Limb (tissue), 2 donors: ENCODE results near the gene EXO1.
"Not testable (repeated sequence)": the region's sequence is repeated elsewhere in the genome, so short reads cannot be mapped to it uniquely, and the experiment has no call there.

Experiments
- DNase-seq, 2 donors: peaks; one replicate each; pipeline ENCODE4 v3.0.0-alpha.2; 2016; ENCODE audit errors: extremely low spot score in 2 of 2

The EXO1 gene

DNA sequence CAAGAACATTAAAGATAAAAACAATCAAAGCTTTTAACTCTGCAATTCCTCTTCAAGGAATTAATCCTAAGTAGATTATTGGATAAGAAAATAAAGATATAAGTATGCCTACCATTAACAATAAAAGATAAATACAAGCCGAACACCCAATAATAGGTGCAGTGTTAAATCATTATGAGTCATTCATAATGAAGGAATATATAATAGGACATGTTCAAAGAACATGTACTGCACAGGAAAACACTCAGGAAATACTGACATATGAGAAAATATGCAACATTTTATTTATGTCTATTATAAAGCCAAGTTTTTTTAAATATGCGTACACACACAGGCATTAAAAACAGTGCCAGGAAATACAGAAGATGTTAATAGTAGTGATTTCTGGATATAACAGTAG, 11.1 kb upstream of the EXO1 start:
- no peak for DNase-seq

DNA sequence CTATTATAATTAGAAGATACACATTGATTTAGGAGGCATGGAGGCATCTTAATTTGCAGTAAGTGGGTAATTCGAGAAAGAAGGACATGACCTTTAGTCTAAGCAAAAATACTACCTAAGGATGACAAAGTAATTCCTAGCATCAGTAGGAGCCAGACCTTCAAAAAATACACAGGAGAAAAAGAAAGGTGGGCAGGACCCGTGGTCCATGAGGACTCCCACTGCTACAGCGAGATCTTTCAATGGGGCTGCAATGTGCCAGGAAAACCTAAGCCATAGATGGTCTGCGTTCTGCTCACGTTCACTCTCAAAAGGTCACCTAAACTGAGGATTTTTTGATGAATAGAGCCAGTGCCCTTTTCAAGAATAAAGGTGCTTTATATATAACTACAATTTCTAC, 10.6 kb upstream of the EXO1 start:
- no peak for DNase-seq

DNA sequence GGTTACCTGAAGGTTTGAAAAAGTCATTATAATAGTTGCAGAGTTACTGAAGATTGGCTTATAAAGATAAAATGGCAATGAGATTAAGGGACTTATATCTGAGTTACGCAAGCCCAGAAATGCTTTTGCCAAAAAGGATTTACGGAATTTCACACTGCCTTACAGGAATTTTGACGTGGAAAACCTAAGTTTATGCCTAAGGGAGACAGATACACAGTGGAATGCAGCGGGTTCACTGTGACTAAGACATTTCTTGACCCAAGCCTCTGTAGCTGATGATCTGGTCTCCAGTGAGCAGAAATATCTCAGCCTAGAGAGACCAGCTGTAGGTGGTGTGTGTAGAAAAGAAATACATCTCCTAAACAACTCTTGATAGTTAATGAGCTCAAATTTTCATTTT, 10.1 kb upstream of the EXO1 start:
- no peak for DNase-seq

- no peak for DNase-seq
These were observed 9.1 kb upstream of the EXO1 start for GRCh38 chr1:241838897-241839296.

- DNase-seq: no peak
These were observed 8.5 kb upstream of the EXO1 start for GRCh38 chr1:241839369-241839979.

GRCh38 chr1:241840164-241840563, 7.8 kb upstream of the EXO1 start:
- DNase-seq: no peak

- DNase-seq: no peak
These were observed 6.3 kb upstream of the EXO1 start for GRCh38 chr1:241841691-241842090.

GRCh38 chr1:241842565-241842964, 5.4 kb upstream of the EXO1 start:
- no peak for DNase-seq

DNA sequence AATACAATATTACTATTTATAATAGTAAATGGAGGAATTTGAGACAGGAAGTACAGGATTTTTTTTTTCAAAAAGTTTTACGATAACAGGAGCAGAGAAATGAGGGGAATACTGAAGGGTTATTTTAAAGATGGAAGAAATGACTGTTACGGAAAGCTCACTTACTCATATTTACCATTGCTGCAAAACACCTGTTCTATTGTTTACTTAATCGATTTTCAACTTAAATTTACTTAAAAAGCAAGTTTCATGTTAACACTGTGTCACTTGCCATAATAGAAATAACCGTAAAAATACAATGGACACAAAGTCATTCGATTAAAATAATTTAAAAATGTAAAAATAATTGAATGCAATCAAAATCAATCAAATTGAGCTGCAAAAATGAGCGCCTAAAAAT, 3.4 kb upstream of the EXO1 start:
- DNase-seq: no peak

GRCh38 chr1:241846375-241846774, 1.6 kb upstream of the EXO1 start:
- DNase-seq: no peak

GRCh38 chr1:241846862-241847539, 1.0 kb upstream of the EXO1 start:
- DNase-seq: no peak

DNA sequence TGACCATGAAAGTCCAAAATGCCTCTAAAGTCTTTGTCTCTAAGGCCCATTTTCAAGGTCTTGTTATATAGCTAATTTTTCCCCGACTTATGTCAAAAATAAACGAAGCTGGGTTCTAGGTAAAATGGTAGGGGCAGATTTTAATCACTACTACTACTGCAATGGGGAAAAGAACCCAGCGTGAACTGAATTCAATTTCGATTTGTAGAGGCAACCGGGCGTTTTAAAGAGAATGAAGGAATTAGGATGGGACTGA, 536 bp upstream of the EXO1 start:
- DNase-seq: no peak

GRCh38 chr1:241848686-241849344, 811 bp downstream of the EXO1 start:
- DNase-seq: no peak

- no peak for DNase-seq
These were observed 1.3 kb downstream of the EXO1 start for GRCh38 chr1:241849345-241849695.

DNA sequence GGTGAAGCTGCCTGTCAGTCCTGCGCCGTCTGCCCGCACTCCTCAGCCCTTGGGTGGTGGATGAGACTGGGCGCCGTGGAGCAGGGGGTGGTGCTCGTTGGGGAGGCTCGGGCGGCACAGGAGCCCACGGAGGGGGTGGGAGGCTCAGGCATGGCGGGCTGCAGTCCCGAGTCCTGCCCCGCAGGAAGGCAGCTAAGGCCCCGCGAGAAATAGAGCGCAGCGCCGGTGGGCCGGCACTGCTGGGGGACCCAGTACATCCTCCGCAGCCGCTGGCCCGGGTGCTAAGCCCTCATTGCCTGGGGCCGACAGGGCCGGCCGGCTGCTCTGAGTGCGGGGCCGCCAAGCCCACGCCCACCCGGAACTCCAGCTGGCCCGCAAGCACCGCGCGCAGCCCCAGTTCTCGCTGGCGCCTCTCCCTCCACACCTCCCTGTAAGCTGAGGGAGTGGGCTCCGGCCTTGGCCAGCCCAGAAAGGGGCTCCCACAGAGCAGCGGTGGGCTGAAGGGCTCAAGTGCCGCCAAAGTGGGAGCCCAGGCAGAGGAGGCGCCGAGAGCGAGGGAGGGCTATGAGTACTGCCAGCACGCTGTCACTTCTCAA, 7.6 kb downstream of the EXO1 start:
- not testable (repeated sequence) for DNase-seq

GRCh38 chr1:241857131-241857530, 9.1 kb downstream of the EXO1 start:
- DNase-seq: no peak

- DNase-seq: no peak
These were observed 12.9 kb downstream of the EXO1 start for GRCh38 chr1:241860922-241861321.

DNA sequence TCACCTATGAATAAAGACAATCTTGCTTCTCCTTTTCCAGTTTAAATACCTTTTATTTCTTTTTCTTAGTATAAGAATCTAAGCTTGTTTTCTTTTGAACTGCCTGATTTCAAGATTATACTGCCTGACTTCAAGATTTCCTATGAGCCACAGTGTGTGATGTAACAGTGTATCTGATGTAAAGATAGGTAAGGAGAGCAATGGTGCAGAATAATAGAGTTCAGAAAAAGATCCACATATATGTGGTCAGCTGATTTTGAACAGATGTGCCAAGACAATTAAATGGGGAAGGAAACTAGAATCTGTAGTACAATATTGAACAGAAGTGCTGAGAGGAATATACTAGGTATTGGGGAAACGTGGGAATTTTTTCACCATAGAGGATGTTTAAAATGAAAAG, 21.0 kb downstream of the EXO1 start:
- no peak for DNase-seq

- DNase-seq: no peak
These were observed 22.3 kb downstream of the EXO1 start for GRCh38 chr1:241870336-241870735.

DNA sequence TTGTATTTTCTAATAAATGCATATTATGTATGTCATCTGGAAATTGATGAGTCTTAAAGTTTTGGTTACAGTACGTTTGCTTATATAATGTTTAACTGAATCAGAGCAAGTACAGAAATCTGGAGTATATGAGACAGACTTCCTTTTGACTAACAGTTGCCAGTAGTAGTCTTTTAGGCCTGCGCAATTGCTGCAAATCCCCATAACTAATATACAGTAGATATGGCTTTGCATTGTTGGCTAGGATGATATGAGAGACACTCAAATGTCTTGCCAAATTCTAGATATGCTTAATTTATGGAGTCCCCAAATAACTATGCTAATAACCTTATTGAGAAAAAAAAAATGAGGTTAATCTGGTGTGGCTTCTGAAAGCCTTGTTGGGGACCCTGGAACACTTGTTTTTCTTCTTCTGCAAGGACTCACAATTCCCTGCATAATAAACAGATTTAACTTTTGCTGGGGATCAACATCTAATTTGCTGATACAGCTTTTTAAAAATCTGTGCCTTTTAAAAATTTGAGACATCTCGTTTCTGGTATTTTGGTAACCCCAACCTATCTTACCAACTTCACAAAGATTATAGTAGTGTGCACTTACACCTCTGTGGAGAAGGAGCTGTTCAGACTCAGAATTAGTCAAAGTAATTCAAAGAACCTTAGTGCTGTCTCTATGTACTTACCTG, 22.9 kb downstream of the EXO1 start:
- no peak for DNase-seq

GRCh38 chr1:241881440-241881839, 33.4 kb downstream of the EXO1 start:
- no peak for DNase-seq

- no peak for DNase-seq
These were observed 35.2 kb downstream of the EXO1 start for GRCh38 chr1:241883159-241883558.
